HEK293 (cell line): ENCODE data around the gene AGRN.

Experiments used
- AEBP2 ChIP-seq: fragments of 450-650 bp; formaldehyde crosslinking; IDR thresholded peaks from 2 replicates; pipeline ENCODE4 v1.5.1; 2016; ENCODE audit warnings: missing biosample characterization, missing genetic modification characterization, borderline replicate concordance
- ELK4 ChIP-seq: IDR thresholded peaks from 2 replicates; pipeline ENCODE4 v1.6.1; 2011; ENCODE audit warnings: mild to moderate bottlenecking, low read depth, low read length, borderline replicate concordance
- GLI4 ChIP-seq: fragments of 450-650 bp; formaldehyde crosslinking; IDR thresholded peaks from 2 replicates; pipeline ENCODE4 v1.5.1; 2016; ENCODE audit warnings: missing biosample characterization, missing genetic modification characterization
- IKZF3 ChIP-seq: fragments of 450-650 bp; IDR thresholded peaks from 2 replicates; pipeline ENCODE4 v1.5.0; 2018; ENCODE audit warnings: missing biosample characterization, mild to moderate bottlenecking, missing genetic modification characterization, moderate library complexity
- KLF10 ChIP-seq: fragments of 450-650 bp; IDR thresholded peaks from 2 replicates; pipeline ENCODE4 v1.5.1; 2018; ENCODE audit warnings: missing biosample characterization, mild to moderate bottlenecking, missing genetic modification characterization
- KLF16 ChIP-seq: fragments of 450-650 bp; formaldehyde crosslinking; IDR thresholded peaks from 2 replicates; pipeline ENCODE4 v1.5.1; 2017; ENCODE audit warnings: missing biosample characterization, missing genetic modification characterization
- KLF7 ChIP-seq: fragments of 450-650 bp; formaldehyde crosslinking; IDR thresholded peaks from 2 replicates; pipeline ENCODE4 v1.5.1; 2016; ENCODE audit warnings: missing biosample characterization, missing genetic modification characterization, borderline replicate concordance
- KLF9 ChIP-seq: fragments of 450-650 bp; formaldehyde crosslinking; IDR thresholded peaks from 2 replicates; pipeline ENCODE4 v1.5.1; 2016; ENCODE audit warnings: missing biosample characterization, missing genetic modification characterization, low read depth
- PATZ1 ChIP-seq: fragments of 450-650 bp; formaldehyde crosslinking; IDR thresholded peaks from 2 replicates; pipeline ENCODE4 v1.5.1; 2016; ENCODE audit warnings: missing biosample characterization, missing genetic modification characterization
- RBAK ChIP-seq: fragments of 450-650 bp; formaldehyde crosslinking; IDR thresholded peaks from 2 replicates; pipeline ENCODE4 v1.5.1; 2016; ENCODE audit warnings: missing biosample characterization, missing genetic modification characterization
- SETDB1 ChIP-seq: IDR thresholded peaks from one replicate; pipeline ENCODE4 v1.6.1; 2017; ENCODE audit warnings: mild to moderate bottlenecking, low read length, moderate library complexity, mixed read lengths; ENCODE audit not compliant: insufficient read length
- ZBTB17 ChIP-seq: fragments of 450-650 bp; formaldehyde crosslinking; IDR thresholded peaks from 2 replicates; pipeline ENCODE4 v1.5.1; 2016; ENCODE audit warnings: missing biosample characterization, missing genetic modification characterization
- ZEB2 ChIP-seq: fragments of 450-650 bp; formaldehyde crosslinking; IDR thresholded peaks from 2 replicates; pipeline ENCODE4 v1.5.1; 2016; ENCODE audit warnings: missing biosample characterization, missing genetic modification characterization
- ZFP3 ChIP-seq: fragments of 450-650 bp; formaldehyde crosslinking; IDR thresholded peaks from 2 replicates; pipeline ENCODE4 v1.5.1; 2016; ENCODE audit warnings: low read depth, missing biosample characterization, missing genetic modification characterization
- ZNF16 ChIP-seq: fragments of 450-650 bp; formaldehyde crosslinking; IDR thresholded peaks from 2 replicates; pipeline ENCODE4 v1.5.1; 2016; ENCODE audit warnings: low read depth, missing biosample characterization, missing genetic modification characterization
- ZNF26 ChIP-seq: fragments of 450-650 bp; formaldehyde crosslinking; IDR thresholded peaks from 2 replicates; pipeline ENCODE4 v1.5.1; 2016; ENCODE audit warnings: missing biosample characterization, missing genetic modification characterization
- ZNF280C ChIP-seq: fragments of 450-650 bp; formaldehyde crosslinking; IDR thresholded peaks from 2 replicates; pipeline ENCODE4 v1.5.1; 2016; ENCODE audit warnings: missing biosample characterization, missing genetic modification characterization
- ZNF292 ChIP-seq: fragments of 450-650 bp; formaldehyde crosslinking; IDR thresholded peaks from 2 replicates; pipeline ENCODE4 v1.5.1; 2016; ENCODE audit warnings: low read depth, missing biosample characterization, missing genetic modification characterization, borderline replicate concordance
- ZNF311 ChIP-seq: fragments of 450-650 bp; formaldehyde crosslinking; IDR thresholded peaks from 2 replicates; pipeline ENCODE4 v1.5.1; 2017; ENCODE audit warnings: missing biosample characterization, missing genetic modification characterization, borderline replicate concordance
- ZNF449 ChIP-seq: fragments of 450-650 bp; formaldehyde crosslinking; IDR thresholded peaks from 2 replicates; pipeline ENCODE4 v1.5.1; 2017; ENCODE audit warnings: missing biosample characterization, mild to moderate bottlenecking, missing genetic modification characterization, moderate library complexity
- ZNF510 ChIP-seq: fragments of 450-650 bp; formaldehyde crosslinking; IDR thresholded peaks from 2 replicates; pipeline ENCODE4 v1.5.1; 2018; ENCODE audit warnings: mild to moderate bottlenecking, missing genetic modification characterization, missing biosample characterization; ENCODE audit not compliant: insufficient replicate concordance
- ZNF544 ChIP-seq: fragments of 450-650 bp; formaldehyde crosslinking; IDR thresholded peaks from 2 replicates; pipeline ENCODE4 v1.5.0; 2017; ENCODE audit warnings: missing biosample characterization, missing genetic modification characterization
- ZNF664 ChIP-seq: fragments of 450-650 bp; formaldehyde crosslinking; IDR thresholded peaks from 2 replicates; pipeline ENCODE4 v1.5.1; 2016; ENCODE audit warnings: missing biosample characterization, missing genetic modification characterization
- ZNF791 ChIP-seq: fragments of 450-650 bp; formaldehyde crosslinking; IDR thresholded peaks from 2 replicates; pipeline ENCODE4 v1.5.1; 2016; ENCODE audit warnings: missing biosample characterization, missing genetic modification characterization

The AGRN gene

GRCh38 chr1:1021010-1021919 is 1.3 kb downstream of the AGRN start (continued):
- no peak for TF ChIP-seq ZNF26 (tag by site-specific recombination)
- TF ChIP-seq GLI4 = no peak
- peak; percentile 90 for TF ChIP-seq ZEB2 (tag by site-specific recombination)
- TF ChIP-seq KLF9 (tag by site-specific recombination) = peak; percentile 61; the same call in 1 of the 2 replicates
- TF ChIP-seq ZNF449 (tag by site-specific recombination) = 0 out of 2 replicates have a peak, but pooled peaks have one; percentile 33
- TF ChIP-seq ZNF791 (tag by site-specific recombination) = no peak
- no peak for TF ChIP-seq ZNF16
- no peak for TF ChIP-seq ZNF664 (tag by site-specific recombination)
- 0 out of 2 replicates have a peak, but pooled peaks have one; percentile 52 for TF ChIP-seq KLF16
- peak; percentile 89 for TF ChIP-seq KLF10 (tag by site-specific recombination)
- TF ChIP-seq SETDB1 = no peak
- no peak for TF ChIP-seq ZNF510 (tag by site-specific recombination)
- peak; percentile 97 for TF ChIP-seq IKZF3 (tag by site-specific recombination)
- no peak for TF ChIP-seq ZNF292 (tag by site-specific recombination)
- no peak for TF ChIP-seq ELK4
- TF ChIP-seq PATZ1 = peak; percentile 78; the same call in 1 of the 2 replicates
- no peak for TF ChIP-seq ZFP3 (tag by site-specific recombination)
- no peak for TF ChIP-seq ZNF544 (tag by site-specific recombination)
- TF ChIP-seq RBAK (tag by site-specific recombination) = no peak
- TF ChIP-seq KLF7 (tag by site-specific recombination) = 0 out of 2 replicates have a peak, but pooled peaks have one; percentile 91
- no peak for TF ChIP-seq AEBP2 (tag by site-specific recombination)
- TF ChIP-seq ZBTB17 (tag by site-specific recombination) = no peak
- TF ChIP-seq ZNF280C (tag by site-specific recombination) = no peak
- TF ChIP-seq ZNF311 (tag by site-specific recombination) = no peak
